Cardiac septum (tissue), 1 donor: Measurements from ENCODE around the gene NEK9. TPM values are rescaled to one million over a fixed set of nuclear protein-coding genes. Genes with fewer than 3 reads are reported as not detected.
A peak's percentile ranks its signal among the peaks of the same experiment; 100 is the strongest.
"Not testable (repeated sequence)": the region's sequence is repeated elsewhere in the genome, so short reads cannot be mapped to it uniquely, and the experiment has no call there.

Experiments used
- DNase-seq: peaks from one replicate; pipeline ENCODE4 v3.0.0-alpha.2; 2020; ENCODE audit warnings: low spot score
- intact Hi-C: fragments of 100-400 bp; cut with DNase I; formaldehyde crosslinking; loops from one replicate; pipeline ENCODE4 v1.14.0; 2022
- total RNA-seq: library from RNA; stranded (reverse); fragmentation: NEBNext Ultra II Directional; extraction: Animal tissue kit (Norgen Biotek cat#: 25700); gene quantifications from one replicate; pipeline ENCODE4 v1.2.1, GENCODE V29; 2021
- donor health status: DM: no; HTN: no; CAD: no.

NEK9 gene
- total RNA-seq, 1 donor from 2014 or later = 115 TPM

DNA sequence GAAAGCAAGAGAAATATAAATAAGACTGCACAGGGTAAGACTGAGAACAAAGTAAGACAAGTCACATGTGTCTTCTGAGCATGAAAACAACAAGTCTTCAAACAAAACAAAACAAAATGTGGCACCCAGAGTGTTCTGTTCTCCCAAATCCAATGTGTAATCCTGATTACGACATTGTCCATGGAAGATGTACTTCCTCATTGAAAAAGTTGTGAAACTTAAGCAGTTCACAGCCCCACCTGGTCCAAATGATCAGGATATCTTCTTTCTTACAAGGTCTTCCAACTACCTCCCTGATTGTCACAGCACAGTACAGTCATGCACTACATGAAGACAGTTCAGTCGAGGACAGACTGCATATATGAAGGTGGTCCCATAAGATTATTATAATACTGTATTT lies 23.3 kb upstream of the NEK9 start:
- intact Hi-C loops = no loop called here
- DNase-seq = no peak

DNA sequence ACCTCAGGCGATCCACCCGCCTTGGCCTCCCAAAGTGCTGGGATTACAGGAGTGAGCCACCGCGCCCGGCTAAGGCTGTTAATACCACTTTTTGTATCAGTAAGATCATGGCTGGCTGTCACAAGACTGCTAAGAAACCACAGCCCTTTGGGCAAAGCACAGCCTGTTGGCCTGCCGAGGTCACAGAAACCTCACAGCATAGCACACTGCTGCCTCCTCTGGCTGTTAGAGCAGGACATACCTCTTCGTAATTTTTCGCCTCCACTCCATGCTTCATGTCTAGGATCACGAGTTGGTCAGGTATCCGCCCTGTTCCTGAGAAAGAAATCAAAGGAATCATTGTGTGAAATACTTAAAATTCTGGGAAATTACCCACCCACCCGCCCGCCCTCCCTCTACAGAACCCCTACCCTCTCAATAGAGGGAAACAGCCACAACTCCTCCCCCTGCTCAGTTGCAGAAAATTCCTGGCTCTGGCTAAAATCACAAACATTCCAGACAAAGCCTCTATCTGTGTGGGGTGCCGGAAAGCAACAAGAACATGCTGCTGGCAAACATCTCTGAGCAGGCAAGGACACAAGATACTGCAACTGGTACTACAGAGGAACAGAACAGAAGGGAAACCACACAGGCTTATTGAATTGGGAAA lies 20.7 kb upstream of the NEK9 start:
- intact Hi-C loops = loop anchor here (5.0 kb wide), 1 partner anchor 130 kb away; the partner anchor contains the start of gene FOS
- DNase-seq = peak; percentile 81

DNA sequence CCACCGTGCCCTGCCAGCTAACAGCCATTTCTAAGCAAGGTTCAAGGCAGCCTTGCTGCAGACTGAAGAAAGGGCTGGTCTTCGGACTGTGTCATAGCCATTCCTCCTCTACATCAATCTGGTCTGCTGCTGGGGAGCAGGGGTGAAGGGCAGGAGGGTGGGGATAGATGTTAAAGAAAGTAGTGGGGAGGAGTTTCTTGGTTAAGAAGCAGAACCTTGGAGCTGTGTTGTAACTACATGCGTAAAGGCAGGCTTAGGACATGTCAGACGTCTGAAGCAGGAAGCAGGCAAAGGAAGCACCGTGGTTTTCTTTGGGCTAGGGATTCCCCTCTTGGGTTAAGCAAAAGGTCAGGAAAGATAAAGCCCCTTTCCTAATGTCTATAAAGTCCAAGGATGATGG lies 18.1 kb upstream of the NEK9 start:
- intact Hi-C loops = loop anchor here (5.0 kb wide), 1 partner anchor 132 kb away; the partner anchor contains the start of gene FOS
- DNase-seq = no peak

DNA sequence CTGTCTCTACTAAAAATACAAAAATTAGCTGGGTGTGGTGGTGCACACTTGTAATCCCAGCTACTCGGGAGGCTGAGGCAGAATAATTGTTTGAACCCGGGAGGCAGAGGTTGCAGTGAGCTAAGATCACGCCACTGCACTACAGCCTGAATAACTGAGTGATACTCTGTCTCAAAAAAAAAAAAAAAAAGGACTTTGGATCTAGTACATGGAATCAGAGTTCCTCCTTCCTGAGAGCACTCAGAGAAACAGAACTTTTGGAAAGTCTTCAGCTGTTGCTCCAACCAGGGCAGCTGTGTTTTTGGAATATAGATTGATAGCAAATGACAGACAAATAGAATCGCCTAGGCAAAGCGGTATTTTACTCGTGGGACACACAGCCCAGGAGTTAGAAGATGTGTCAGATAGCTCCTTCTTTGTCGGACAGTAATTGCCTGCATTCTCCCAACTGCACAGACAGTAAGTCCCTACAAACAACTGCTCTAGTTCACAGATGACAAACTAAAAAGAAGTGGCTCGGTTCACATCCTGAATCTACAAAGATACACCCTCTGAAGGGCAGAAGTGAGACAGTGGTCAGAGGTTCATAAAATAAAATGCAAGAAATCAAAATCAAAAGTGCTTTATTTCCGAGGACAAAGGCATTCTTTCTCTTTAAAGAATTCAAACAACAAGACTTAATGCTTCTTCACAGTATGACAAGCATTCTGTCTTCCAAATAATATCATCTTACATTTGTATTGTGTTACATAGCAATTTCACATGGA lies 17.1 kb upstream of the NEK9 start:
- intact Hi-C loops = no loop called here
- DNase-seq = no peak

DNA sequence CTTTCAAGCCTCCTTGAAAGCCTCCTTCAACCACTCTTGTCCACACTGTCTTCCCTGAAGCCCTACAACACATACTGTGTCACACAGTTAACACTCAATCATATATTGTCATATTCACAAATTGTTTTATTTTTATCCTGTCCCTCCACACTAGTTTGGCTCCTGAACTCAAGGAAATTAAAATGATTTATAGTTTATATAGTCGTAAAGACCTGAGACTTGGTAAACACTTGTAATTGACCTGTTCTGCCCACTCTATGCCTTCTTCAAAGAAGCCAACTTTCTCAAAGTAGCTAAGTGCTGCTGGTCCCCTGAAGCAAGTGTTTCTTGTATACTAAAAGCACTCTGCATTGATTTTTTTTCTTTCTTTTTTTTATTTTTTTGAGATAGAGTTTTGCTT lies 15.6 kb upstream of the NEK9 start:
- intact Hi-C loops = no loop called here
- DNase-seq = no peak

DNA sequence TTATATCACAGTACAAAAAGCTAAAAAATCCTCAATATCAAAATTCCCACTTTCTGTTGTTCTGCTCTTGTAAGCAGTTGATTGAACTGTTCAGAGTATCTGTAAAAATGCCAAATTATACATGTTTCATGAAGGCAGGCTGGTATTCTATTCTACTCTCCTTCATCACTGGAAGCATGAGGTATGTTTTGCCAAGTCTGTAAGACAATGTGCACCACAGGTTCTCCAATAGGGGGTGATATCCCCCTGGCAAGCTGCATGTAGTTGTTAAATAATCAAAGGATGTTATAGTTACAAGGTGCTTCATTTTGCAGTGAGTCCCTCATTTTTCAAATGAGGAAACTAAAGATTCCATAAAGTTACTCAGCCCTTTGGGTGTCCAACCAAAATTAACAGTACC lies 15.1 kb upstream of the NEK9 start:
- intact Hi-C loops = no loop called here
- DNase-seq = no peak

DNA sequence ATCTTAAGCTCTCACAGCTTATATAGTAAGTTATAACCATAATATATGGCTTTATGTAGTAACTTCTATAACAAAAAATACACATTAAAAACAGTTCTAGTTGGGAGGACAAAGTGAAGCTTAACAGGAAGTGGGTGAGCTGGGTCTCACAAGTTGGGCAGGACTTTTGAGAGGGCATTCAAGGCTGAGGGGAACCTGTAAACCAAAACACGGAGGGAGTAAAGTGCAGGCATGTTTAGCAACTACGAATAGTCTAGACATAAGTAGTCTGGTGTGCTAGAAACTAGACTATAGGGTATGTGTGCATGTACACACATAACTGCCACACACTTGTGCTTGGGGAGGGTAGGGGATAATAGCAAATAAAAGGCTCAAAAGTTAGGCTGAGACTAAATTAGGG lies 14.2 kb upstream of the NEK9 start:
- intact Hi-C loops = no loop called here
- DNase-seq = no peak

DNA sequence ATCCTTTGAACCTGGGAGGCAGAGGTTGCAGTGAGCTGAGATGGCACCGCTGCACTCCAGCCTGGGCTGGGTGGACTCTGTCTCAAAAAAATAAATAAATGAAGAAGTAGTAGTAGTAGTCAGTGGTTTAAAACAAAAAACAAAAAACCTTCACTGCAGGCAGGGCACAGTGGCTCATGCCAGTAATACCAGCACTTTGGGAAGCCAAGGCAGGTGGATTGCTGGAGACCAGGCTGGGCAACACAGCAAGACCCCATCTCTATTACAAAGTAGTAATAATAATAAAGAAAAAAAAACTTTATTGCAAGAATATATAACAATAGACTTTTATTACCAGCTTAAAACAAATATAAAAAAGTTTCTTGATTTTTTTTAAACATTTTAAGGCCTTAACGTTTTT lies 13.8 kb upstream of the NEK9 start:
- no peak for DNase-seq
- intact Hi-C loops = no loop called here

DNA sequence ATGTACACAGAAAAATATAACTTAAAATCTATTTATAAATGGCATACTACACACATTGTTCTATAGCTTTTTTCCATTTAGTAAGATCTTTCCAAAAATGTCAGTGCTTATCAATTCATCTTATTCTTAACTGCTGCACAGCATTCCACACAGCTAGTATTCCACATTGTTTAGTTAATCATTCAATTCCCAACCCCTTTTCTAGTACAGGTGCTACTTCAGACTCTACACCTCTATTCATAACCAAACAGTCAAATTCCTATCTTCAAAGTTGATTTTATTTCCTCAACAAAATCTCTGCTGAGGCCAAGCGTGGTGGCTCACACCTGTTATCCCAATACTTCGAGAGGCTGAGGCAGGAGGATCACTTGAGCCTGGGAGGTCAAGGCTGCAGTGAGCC lies 12.3 kb upstream of the NEK9 start:
- intact Hi-C loops = no loop called here
- DNase-seq = no peak

DNA sequence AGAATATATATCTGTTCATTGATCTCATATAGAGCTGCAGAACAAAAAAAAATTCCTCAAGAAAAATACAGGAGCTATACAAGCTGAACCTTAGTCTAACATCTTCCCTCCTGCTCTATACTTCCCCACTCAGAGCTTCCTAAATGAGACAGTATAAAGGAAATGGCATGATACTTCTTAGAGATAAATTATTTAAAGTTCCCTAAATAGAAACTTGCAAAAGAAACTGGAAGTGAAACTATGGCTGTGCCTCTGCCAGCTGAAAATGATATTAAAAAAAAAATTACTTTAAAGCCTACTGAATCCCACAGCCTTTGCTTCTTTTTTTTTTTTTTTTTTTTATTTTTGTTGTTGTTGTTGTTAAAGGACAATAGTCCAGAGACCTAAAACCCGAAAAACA lies 11.6 kb upstream of the NEK9 start:
- no peak for DNase-seq
- intact Hi-C loops = no loop called here

DNA sequence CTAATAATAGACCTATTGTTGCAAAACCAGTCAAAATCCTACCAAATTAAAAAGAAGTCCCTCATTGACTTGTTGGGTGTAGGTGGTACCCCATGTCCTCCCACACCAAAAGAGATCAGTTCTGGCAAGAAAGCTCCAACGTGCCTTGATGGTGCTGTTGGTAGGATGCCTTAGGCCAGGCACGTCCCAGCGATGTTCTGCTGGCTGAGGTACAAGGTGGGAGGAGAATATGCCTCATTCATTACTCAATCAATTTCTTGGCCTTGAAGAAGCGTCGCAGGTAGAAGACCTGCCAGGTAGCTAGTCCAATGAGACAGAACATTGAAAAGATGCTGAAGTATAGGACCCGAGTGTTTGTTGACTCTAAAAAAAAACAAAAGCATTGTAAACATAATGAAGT lies 7.8 kb upstream of the NEK9 start:
- DNase-seq = no peak
- intact Hi-C loops = loop anchor here (5.0 kb wide), 1 partner anchor 353 kb away; no protein-coding TSS in a partner anchor

DNA sequence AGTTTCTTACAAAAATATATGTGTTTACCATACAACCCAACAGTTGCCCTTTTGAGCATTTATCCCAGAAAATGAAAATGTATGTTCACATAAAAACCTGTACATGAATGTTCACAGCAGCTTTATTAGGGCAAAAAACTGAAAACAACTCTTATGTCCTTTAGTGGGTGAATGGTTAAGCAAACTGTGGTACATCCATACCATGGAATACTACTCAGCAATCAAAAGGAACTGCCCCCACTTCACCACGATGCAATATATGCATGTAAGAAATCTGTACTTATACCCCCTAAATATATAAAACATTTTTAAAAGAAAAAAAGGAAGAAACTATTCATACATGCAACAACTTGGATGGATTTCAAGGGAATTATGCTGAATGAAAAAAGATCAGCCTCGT lies 6.7 kb upstream of the NEK9 start:
- intact Hi-C loops = loop anchor here (2.0 to 5.0 kb wide), 2 partner anchors 163 to 354 kb away; no protein-coding TSS in a partner anchor
- no peak for DNase-seq

DNA sequence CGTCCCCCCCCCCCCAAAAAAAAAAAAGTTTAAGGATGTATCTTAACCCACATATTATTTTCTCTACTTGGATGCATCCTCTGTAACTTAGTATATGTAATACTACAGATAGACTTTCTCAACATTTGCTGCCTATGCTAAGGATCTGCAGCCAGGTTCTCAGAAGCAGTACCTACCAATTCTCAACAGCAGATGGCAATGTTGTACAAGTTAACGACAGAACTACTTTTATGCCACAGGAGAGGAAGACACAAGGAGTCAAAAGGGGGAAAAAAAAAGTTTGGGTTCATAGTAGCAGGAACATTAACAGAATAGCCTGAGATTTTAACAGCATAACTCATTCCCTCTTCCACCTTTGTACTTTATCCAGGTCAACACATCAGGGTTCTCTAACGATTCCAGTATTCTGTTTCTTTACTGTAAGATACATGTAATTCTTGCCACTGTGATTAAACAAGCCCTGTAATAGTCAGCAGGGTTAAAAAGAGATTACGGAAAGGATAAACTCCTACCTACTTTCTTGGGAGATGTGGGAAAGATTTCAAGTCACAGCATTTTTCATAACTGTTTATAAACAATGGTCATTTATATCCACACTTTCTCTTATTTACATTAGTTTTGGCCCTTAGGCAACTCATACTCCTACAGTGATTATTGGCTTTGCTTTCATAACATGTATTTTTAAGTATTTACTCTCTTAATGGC lies 5.7 kb upstream of the NEK9 start:
- intact Hi-C loops = loop anchor here (2.0 to 5.0 kb wide), 2 partner anchors 164 to 355 kb away; no protein-coding TSS in a partner anchor
- no peak for DNase-seq

DNA sequence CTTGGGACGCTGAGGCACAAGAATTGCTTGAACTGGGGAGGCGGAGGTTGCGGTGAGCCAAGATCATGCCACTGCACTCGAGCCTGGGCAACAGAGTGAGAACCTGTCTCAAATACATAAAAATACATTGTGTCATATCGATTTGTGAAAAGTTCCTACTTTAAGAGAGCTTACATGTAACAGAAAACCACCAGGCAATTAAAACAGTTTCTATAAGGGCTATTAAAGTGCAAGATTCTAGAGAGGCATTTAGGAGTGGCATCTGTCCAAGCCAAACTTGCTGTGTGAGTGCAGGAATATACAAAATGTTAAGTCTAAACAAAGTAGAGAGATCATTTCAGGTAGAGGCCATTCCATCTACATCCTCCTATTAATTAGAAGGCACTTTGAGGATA lies 1.7 kb upstream of the NEK9 start:
- intact Hi-C loops = loop anchor here (5.0 kb wide), 1 partner anchor 49 kb away; the partner anchor contains the start of gene TMED10
- no peak for DNase-seq

DNA sequence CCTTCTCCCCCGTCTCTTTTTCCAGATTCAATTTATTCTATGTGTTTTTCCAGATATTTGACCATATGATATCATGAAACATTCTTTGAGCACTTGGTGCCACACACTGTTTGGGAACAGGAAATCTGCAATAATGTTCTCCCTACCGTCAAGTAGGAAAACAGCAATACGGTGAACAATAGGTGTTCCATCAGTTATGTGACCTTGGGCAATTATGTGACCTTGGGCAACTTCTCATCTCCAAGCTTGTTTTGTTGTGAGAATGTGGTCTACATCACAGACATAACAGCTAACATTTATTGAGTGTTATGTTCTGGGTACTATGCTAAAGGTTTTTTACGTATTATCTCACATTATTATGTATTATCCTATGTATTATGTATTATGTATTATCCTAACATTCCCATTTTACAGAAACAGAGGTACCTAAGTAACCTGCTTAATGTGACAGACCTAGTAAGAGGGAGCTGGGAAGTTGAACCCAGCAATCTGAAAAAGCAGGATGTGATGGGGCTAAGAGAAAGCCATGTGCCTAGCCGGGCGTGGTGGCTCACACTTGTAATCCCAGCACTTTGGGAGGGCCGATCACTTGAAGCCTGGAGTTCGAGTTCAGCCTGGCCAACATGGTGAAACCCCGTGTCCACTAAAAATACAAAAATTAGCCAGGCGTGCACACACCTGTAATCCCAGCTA lies 1.2 kb upstream of the NEK9 start:
- intact Hi-C loops = loop anchor here (5.0 kb wide), 1 partner anchor 49 kb away; the partner anchor contains the start of gene TMED10
- DNase-seq = no peak

DNA sequence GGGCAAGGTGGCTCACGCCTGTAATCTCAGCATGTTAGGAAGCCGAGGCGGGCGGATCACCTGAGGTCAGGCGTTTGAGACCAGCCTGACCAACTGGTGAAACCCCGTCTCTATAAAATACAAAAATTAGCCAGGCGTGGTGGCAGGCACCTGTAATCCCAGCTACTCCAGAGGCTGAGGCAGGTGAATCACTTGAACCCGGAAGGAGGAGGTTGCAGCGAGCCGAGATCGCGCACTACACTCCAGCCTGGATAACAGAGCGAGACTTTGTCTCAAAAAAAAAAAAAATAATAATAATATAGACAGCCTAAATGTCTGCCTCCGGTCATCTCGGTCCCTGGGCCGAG lies 599 bp upstream of the NEK9 start:
- intact Hi-C loops = loop anchor here (5.0 kb wide), 1 partner anchor 50 kb away; the partner anchor contains the start of gene TMED10
- not testable (repeated sequence) for DNase-seq

DNA sequence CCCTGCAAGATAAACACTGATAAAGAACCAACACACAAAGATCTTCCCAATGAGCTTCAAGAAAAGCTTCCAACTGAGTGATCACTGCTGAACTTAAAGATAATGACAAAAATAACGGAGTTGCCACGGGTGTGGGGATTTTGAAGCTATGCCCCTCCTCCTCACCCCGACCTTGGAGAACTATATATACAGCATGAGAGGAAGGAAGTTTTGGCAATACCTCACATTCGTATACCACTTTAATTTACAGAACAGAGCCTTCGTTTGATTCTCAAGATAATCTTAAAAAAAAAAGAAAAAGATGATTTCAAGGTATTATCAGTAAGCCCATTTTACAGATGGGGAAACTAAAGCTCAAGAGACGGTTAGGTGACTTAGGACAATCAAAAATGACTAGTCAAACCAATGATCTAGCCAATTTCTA lies 715 bp downstream of the NEK9 start:
- intact Hi-C loops = loop anchor here (5.0 kb wide), 1 partner anchor 51 kb away; the partner anchor contains the start of gene TMED10
- DNase-seq = no peak

DNA sequence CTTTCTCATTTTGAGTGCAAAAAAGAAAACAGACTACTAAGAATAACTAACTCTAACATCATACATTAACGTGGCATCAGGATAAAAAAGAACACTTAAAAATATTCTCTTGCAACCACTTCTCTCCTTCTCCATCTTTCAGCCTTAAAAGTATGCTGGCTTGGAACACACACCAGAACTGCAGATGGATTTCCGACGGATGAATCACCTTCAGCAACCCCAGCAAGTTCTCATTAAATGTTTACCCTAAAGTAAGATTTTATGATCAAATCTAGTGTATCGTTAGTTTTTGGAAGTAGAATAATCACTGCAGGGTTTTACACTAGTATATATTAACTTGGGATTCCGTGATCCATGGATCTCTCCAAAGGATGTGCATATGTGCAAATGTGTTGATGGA lies 1.2 kb downstream of the NEK9 start:
- no peak for DNase-seq
- intact Hi-C loops = loop anchor here (5.0 kb wide), 1 partner anchor 52 kb away; the partner anchor contains the start of gene TMED10

DNA sequence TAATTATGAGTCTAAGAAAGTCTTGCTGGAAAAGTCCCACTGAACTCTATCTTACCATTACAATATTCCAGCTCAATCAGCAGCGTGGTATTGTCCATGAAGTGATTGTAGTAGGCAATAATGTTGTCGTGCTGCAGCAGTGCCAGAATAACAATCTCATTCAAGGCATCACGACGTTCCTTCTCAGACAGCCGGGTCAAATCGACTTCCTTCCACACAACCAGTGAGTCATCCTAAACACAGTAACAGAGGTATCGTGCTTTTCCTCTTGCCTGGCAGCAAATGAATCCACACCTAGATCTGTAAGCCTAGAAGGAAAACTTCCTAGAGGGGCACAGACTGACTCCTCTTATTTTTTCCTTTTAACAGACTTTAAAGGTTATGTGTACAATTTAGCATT lies 2.9 kb downstream of the NEK9 start:
- intact Hi-C loops = no loop called here
- DNase-seq = no peak

DNA sequence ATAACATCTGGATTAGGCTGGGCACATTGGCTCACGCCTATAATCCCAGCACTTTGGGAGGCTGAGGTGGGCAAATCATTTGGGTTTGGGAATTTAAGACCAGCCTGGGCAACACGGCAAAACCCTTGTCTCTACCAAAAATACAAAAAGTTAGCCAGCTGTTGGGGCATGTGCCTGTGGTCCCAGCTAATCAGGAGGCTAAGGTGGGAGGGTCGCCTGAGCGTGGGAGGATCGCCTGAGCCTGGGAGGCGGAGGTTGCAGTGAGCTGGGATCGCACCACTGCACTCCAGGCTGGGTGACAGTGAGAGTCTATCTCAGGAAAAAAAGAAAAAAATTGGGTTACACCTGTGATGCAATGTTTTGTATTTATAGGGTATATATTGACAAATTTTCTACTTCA lies 5.3 kb downstream of the NEK9 start:
- DNase-seq = no peak
- intact Hi-C loops = no loop called here
